ENCODE data around the gene CUX1.

DNA sequence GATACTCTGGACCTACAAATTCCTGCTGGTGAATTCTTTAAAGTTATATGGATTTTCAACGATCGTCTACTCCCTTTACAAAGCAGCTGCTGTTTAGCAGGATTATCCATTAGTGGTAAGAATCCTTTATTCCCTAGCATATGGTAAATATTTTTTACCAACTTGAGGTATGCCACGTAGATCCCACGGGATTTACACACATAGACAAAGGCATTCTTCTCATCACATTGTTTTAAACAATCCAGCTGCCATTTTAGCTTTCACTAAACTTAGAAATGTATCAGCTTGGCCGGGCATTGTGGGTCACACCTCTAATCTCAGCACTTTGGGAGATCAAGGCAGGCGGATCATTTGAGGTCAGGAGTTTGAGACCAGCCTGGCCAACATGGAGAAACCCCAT lies 321.2 kb downstream of the CUX1 start:
- TF ChIP-seq POLR2A (IDR thresholded peaks at IDR 0.05; ENCODE audit: low read depth, low read length) (no peak), POLR2AphosphoS5 (IDR thresholded peaks at IDR 0.05; ENCODE audit: low read depth, low read length) (no peak)

All from GM12892 (cell line).